ENCODE data around the gene RHPN2.

The RHPN2 gene

DNA sequence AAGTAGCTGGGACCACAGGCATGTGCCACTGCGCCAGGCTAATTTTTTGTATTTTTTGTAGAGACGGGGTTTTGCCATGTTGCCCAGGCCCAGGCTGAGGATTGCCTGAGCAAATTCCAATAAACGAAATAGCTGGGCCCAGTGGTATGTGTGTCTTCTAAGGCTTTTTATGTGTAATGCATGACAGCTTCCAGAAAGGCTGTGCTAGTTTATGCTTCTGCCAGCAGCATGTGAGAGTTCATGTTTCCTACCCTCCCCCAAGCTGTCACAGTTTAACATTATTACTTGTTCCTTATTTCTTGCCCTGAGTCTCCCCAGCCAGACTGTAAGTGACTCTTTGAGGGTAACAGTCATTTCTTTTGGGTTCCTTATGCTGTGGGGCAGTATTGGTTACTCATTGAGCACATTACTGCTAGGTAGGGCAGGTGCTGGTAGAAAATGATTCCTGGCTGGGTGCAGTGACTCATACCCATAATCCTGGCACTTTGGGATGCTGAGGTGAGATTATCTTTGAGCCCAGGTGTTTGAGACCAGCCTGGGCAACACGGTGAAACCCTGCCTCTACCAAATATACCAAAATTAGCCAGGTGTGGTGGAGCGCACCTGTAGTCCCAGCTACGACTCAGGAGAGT is 29.9 kb upstream of the RHPN2 start:
- peaks cover 42% of the 10 kb centered on the region; the same call in 1 of the 2 replicates for H3K36me3 ChIP-seq (ENCODE audit: insufficient read depth, low read length)
- no peak overlapping the region for H3K4me3 ChIP-seq (ENCODE audit: low read length, poor library complexity, severe bottlenecking)

GRCh38 chr19:33093420-33094210 is 28.9 kb upstream of the RHPN2 start:
- no peaks in the 10 kb centered on the region for H3K27me3 ChIP-seq (ENCODE audit: insufficient read depth, low read length, poor library complexity, severe bottlenecking)
- no peaks in the 10 kb centered on the region for H3K4me1 ChIP-seq (ENCODE audit: insufficient read depth, low read length, poor library complexity, severe bottlenecking)
- H2AFZ ChIP-seq (ENCODE audit: low read length) = no peak overlapping the region
- H4K20me1 ChIP-seq (ENCODE audit: insufficient read depth, low read length, poor library complexity, severe bottlenecking) = no peaks in the 10 kb centered on the region
- no peaks in the 10 kb centered on the region for H3F3A ChIP-seq (ENCODE audit: low read depth)
- no peak for TF ChIP-seq EZH2phosphoT487 (IDR thresholded peaks at IDR 0.05; ENCODE audit: borderline replicate concordance)
- H3K36me3 ChIP-seq (ENCODE audit: insufficient read depth, low read length) = peaks cover 40% of the 10 kb centered on the region; the same call in 1 of the 2 replicates
- H3K4me3 ChIP-seq (ENCODE audit: low read length, poor library complexity, severe bottlenecking) = no peak overlapping the region
- no peaks in the 10 kb centered on the region for H3K79me2 ChIP-seq (ENCODE audit: insufficient read depth, low read length)
- no peak overlapping the region for H3K9ac ChIP-seq (ENCODE audit: low read depth, low read length, poor library complexity, severe bottlenecking)
- no peaks in the 10 kb centered on the region for H3K9me3 ChIP-seq (ENCODE audit: insufficient read depth, low read depth, low read length)
- H3K4me2 ChIP-seq (ENCODE audit: low read depth, low read length, poor library complexity, severe bottlenecking) = no peak overlapping the region
- no peaks in the 10 kb centered on the region for H3K9me2 ChIP-seq (replicated peaks; ENCODE audit: low read depth, low read length)

More for the DNA sequence above, 29.9 kb upstream of the RHPN2 start:
- Histone ChIP-seq H3K4me1 (ENCODE audit: insufficient read depth, low read length, poor library complexity, severe bottlenecking) (no peaks in the 10 kb centered on the region), H3K79me2 (ENCODE audit: insufficient read depth, low read length) (no peaks in the 10 kb centered on the region), H3K9ac (ENCODE audit: low read depth, low read length, poor library complexity, severe bottlenecking) (no peak overlapping the region), H3K27me3 (ENCODE audit: insufficient read depth, low read length, poor library complexity, severe bottlenecking) (no peaks in the 10 kb centered on the region), H3K9me3 (ENCODE audit: insufficient read depth, low read depth, low read length) (no peaks in the 10 kb centered on the region), H2AFZ (ENCODE audit: low read length) (no peak overlapping the region), H4K20me1 (ENCODE audit: insufficient read depth, low read length, poor library complexity, severe bottlenecking) (no peaks in the 10 kb centered on the region), H3K4me2 (ENCODE audit: low read depth, low read length, poor library complexity, severe bottlenecking) (no peak overlapping the region), H3K9me2 (replicated peaks; ENCODE audit: low read depth, low read length) (no peaks in the 10 kb centered on the region), H3F3A (ENCODE audit: low read depth) (no peaks in the 10 kb centered on the region)
- TF ChIP-seq EZH2phosphoT487 (IDR thresholded peaks at IDR 0.05; ENCODE audit: borderline replicate concordance) (no peak), CTCF (conservative IDR thresholded peaks at IDR 0.05; ENCODE audit: low read length) (no peak)

DNA sequence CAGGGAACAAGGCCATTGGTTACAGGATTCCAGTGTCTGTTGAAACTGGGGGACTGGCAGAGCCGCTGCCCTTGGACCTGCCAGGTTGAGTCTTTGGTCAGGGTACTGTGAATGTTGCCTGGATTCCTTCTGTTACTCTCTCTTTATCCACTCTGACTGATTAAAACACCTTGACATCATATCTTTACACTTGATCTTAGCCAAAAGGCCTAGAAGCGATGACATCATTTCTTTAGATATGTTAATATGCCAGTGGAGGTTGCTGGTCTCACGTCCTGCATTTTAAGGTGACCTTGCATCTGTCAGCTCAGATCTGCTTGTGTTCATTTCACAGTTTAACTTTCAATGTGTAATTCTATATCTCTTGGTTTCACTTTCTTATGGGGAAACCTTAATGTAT is 25.5 kb upstream of the RHPN2 start:
- no peaks in the 10 kb centered on the region for H3F3A ChIP-seq (ENCODE audit: low read depth)
- peaks cover 16% of the 10 kb centered on the region; the same call in 1 of the 2 replicates for H3K36me3 ChIP-seq (ENCODE audit: insufficient read depth, low read length)
- no peaks in the 10 kb centered on the region for H3K9me2 ChIP-seq (replicated peaks; ENCODE audit: low read depth, low read length)
- no peak for TF ChIP-seq CTCF (conservative IDR thresholded peaks at IDR 0.05; ENCODE audit: low read length)
- TF ChIP-seq EZH2phosphoT487 (IDR thresholded peaks at IDR 0.05; ENCODE audit: borderline replicate concordance) = no peak
- no peaks in the 10 kb centered on the region for H4K20me1 ChIP-seq (ENCODE audit: insufficient read depth, low read length, poor library complexity, severe bottlenecking)
- no peak overlapping the region for H2AFZ ChIP-seq (ENCODE audit: low read length)
- H3K4me2 ChIP-seq (ENCODE audit: low read depth, low read length, poor library complexity, severe bottlenecking) = no peak overlapping the region
- no peak overlapping the region for H3K4me3 ChIP-seq (ENCODE audit: low read length, poor library complexity, severe bottlenecking)
- H3K4me1 ChIP-seq (ENCODE audit: insufficient read depth, low read length, poor library complexity, severe bottlenecking) = no peaks in the 10 kb centered on the region
- H3K9ac ChIP-seq (ENCODE audit: low read depth, low read length, poor library complexity, severe bottlenecking) = no peak overlapping the region
- no peaks in the 10 kb centered on the region for H3K79me2 ChIP-seq (ENCODE audit: insufficient read depth, low read length)
- H3K27me3 ChIP-seq (ENCODE audit: insufficient read depth, low read length, poor library complexity, severe bottlenecking) = no peaks in the 10 kb centered on the region
- no peaks in the 10 kb centered on the region for H3K9me3 ChIP-seq (ENCODE audit: insufficient read depth, low read depth, low read length)

Measured in Loucy (cell line).